Measurements from ENCODE around the gene AMBP.

Gene AMBP

GRCh38 chr9:114056527-114056926 is 21.6 kb downstream of the AMBP start:
- no peak for DNase-seq (ENCODE audit: low read depth)
- TF ChIP-seq CTCF (IDR thresholded peaks at IDR 0.05; ENCODE audit: low read length, missing control alignments) = no peak
- H3K4me3 ChIP-seq (replicated peaks; ENCODE audit: low read depth, low read length) = no peak overlapping the region

GRCh38 chr9:114055894-114056293 is 22.2 kb downstream of the AMBP start:
- H3K4me3 ChIP-seq (replicated peaks; ENCODE audit: low read depth, low read length) = no peak overlapping the region
- TF ChIP-seq CTCF (IDR thresholded peaks at IDR 0.05; ENCODE audit: low read length, missing control alignments) = no peak
- DNase-seq (ENCODE audit: low read depth) = no peak

- TF ChIP-seq CTCF (IDR thresholded peaks at IDR 0.05; ENCODE audit: low read length, missing control alignments) = no peak
- DNase-seq (ENCODE audit: low read depth) = no peak
- H3K4me3 ChIP-seq (replicated peaks; ENCODE audit: low read depth, low read length) = no peak overlapping the region
Measured at GRCh38 chr9:114055061-114055460, 23.0 kb downstream of the AMBP start.

- no peak for DNase-seq (ENCODE audit: low read depth)
- TF ChIP-seq CTCF (IDR thresholded peaks at IDR 0.05; ENCODE audit: low read length, missing control alignments) = no peak
- no peak overlapping the region for H3K4me3 ChIP-seq (replicated peaks; ENCODE audit: low read depth, low read length)
Measured at GRCh38 chr9:114054191-114054690, 23.9 kb downstream of the AMBP start.

GRCh38 chr9:114053246-114054005 is 24.7 kb downstream of the AMBP start:
- no peak overlapping the region for H3K4me3 ChIP-seq (replicated peaks; ENCODE audit: low read depth, low read length)
- TF ChIP-seq CTCF (IDR thresholded peaks at IDR 0.05; ENCODE audit: low read length, missing control alignments) = no peak
- no peak for DNase-seq (ENCODE audit: low read depth)

GRCh38 chr9:114051706-114052105 is 26.4 kb downstream of the AMBP start:
- no peak overlapping the region for H3K4me3 ChIP-seq (replicated peaks; ENCODE audit: low read depth, low read length)
- no peak for DNase-seq (ENCODE audit: low read depth)
- TF ChIP-seq CTCF (IDR thresholded peaks at IDR 0.05; ENCODE audit: low read length, missing control alignments) = no peak

- H3K4me3 ChIP-seq (replicated peaks; ENCODE audit: low read depth, low read length) = no peak overlapping the region
- TF ChIP-seq CTCF (IDR thresholded peaks at IDR 0.05; ENCODE audit: low read length, missing control alignments) = no peak
- DNase-seq (ENCODE audit: low read depth) = no peak
Measured at GRCh38 chr9:114051281-114051680, 26.8 kb downstream of the AMBP start.

All from fibroblast of pulmonary artery (primary cell).